Spleen (tissue), 7 donors: ENCODE measurements around the gene KIF25.

Source experiments
- POLR2AphosphoS5 ChIP-seq, 3 donors: sonication (generic); formaldehyde crosslinking; IDR thresholded peaks; one replicate each; pipeline ENCODE4 v1.5.1; 2017; ENCODE audit warnings: antibody characterized with exemption in 3 of 3
- TF ChIP-seq, protein P1 (sequence below), 11 experiments: fragments of 200-600 bp in 7 of 11; fragments of 450-650 bp in 4 of 11; sonication (generic) in 4 of 11; IDR thresholded peaks in 8 of 11; conservative IDR thresholded peaks in 3 of 11; 1 replicate in 7 of 11; 2 replicates in 4 of 11; pipeline versions ENCODE4 v1.4.0 to v1.8.0; 2016 to 2021; ENCODE audit warnings: antibody characterized with exemption in 11 of 11, inconsistent platforms in 4 of 11, mild to moderate bottlenecking in 1 of 11
- donor health status: DM: no; HTN: no; CAD: no; lungs with moderate emphysema.
- donor health status: DM: no; HTN: no; CAD: no.
- donor health status: DM: no; HTN: no; CAD: no.

DNA sequence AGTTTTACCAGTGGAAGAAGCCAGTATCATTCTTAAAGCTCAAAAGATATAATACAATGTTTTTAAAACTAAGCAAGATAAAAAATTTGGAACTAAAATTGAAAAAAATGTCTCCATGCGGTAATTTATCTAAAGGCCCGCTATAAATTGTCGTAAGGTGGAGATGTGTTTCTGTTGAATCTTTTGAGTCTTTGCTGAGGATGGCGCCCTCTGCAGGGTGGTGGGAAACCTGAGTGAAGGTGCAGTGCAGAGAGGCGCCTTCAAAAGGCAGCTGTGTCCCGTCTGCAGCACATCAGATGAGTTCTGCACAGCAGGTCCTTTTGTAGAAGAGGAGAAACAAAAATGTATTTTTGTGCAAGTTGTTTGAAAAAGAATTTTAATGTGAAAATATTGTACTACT is 29.4 kb upstream of the KIF25 start:
- TF ChIP-seq, protein P1, sequence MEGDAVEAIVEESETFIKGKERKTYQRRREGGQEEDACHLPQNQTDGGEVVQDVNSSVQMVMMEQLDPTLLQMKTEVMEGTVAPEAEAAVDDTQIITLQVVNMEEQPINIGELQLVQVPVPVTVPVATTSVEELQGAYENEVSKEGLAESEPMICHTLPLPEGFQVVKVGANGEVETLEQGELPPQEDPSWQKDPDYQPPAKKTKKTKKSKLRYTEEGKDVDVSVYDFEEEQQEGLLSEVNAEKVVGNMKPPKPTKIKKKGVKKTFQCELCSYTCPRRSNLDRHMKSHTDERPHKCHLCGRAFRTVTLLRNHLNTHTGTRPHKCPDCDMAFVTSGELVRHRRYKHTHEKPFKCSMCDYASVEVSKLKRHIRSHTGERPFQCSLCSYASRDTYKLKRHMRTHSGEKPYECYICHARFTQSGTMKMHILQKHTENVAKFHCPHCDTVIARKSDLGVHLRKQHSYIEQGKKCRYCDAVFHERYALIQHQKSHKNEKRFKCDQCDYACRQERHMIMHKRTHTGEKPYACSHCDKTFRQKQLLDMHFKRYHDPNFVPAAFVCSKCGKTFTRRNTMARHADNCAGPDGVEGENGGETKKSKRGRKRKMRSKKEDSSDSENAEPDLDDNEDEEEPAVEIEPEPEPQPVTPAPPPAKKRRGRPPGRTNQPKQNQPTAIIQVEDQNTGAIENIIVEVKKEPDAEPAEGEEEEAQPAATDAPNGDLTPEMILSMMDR (IDR thresholded peaks at IDR 0.05 in 8 of 11, conservative IDR thresholded peaks at IDR 0.05 in 3 of 11): peak in 2 of 11 experiments; percentile 10 to 36
- no peak for TF ChIP-seq POLR2AphosphoS5 (IDR thresholded peaks at IDR 0.05)
